Fibroblast of pulmonary artery (primary cell): ENCODE measurements around the gene PRR16.

Experiments
- DNase-seq: peaks from one replicate; pipeline ENCODE4 v3.0.0-alpha.2; 2010; ENCODE audit warnings: low read depth
- H3K4me3 ChIP-seq: replicated peaks from 2 replicates; pipeline ENCODE4 v1.5.1; 2011; ENCODE audit warnings: low read depth, mild to moderate bottlenecking, control low read depth, low read length, moderate library complexity
- TF ChIP-seq, protein P1 (sequence below): IDR thresholded peaks from 2 replicates; pipeline ENCODE4 v1.5.1; 2011; ENCODE audit warnings: mild to moderate bottlenecking, control low read depth, low read length, inconsistent platforms; ENCODE audit errors: missing control alignments

Gene PRR16

DNA sequence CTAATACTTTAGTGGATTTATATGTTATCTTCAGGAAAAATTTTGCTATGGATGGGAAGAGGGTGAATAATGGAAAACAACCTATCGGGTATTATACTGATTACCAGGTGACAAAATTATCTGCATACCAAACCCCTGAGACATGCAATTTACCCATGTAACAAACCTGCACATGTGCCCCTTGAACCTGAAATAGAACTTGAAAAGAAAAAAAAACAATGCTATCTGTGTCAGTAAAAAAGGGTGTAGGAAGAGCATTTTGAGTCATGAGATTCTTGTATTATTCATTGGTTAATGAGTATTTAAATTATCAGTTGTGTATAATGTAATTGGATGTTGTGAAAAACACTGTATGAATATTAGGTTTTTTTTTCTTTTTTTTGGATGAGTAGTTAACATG is 75.4 kb downstream of the PRR16 start:
- TF ChIP-seq, protein P1, sequence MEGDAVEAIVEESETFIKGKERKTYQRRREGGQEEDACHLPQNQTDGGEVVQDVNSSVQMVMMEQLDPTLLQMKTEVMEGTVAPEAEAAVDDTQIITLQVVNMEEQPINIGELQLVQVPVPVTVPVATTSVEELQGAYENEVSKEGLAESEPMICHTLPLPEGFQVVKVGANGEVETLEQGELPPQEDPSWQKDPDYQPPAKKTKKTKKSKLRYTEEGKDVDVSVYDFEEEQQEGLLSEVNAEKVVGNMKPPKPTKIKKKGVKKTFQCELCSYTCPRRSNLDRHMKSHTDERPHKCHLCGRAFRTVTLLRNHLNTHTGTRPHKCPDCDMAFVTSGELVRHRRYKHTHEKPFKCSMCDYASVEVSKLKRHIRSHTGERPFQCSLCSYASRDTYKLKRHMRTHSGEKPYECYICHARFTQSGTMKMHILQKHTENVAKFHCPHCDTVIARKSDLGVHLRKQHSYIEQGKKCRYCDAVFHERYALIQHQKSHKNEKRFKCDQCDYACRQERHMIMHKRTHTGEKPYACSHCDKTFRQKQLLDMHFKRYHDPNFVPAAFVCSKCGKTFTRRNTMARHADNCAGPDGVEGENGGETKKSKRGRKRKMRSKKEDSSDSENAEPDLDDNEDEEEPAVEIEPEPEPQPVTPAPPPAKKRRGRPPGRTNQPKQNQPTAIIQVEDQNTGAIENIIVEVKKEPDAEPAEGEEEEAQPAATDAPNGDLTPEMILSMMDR: no peak
- DNase-seq: no peak

DNA sequence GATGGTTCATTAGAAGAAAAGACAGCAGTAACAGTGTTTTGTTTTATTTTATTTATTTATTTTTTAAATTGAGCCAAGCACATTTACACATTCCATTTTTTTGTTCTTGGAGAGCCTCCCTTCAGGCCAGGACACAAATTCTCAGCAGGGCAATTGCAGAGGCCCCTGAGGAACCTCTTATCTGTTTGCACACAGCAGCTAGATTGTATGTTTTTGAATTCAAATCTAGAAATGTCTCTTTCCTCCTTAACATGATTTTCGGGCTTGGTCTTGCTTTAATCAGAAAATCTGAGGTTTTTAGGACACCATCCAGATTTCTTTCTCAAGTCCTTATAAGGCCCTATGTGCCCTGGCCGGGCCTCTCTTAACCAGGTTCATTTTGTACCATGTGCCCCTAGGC is 76.0 kb downstream of the PRR16 start:
- H3K4me3 ChIP-seq: no peak overlapping the region
- TF ChIP-seq, protein P1: no peak
- DNase-seq: no peak

More for the DNA sequence above, 75.4 kb downstream of the PRR16 start:
- H3K4me3 ChIP-seq: no peak overlapping the region

DNA sequence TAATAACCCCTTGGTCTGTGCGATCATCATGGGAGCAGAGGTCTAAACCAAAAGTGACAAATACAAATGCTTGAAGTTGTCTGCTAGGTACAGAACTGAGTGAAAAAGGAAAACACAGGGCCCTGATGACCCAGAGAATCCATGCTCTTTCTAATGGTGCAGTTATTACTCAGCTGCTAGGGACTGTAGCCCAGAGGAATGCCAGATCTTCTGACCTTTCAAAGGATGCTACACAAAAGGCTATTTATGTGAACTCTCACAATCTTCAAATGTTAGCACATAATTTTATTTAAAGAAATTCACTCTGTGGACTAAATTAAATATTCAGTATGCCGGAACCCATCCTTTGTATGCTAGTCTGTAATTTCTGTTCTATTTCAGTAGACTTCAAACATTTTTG is 79.9 kb downstream of the PRR16 start:
- DNase-seq: no peak
- TF ChIP-seq, protein P1: no peak
- no peak overlapping the region for H3K4me3 ChIP-seq

DNA sequence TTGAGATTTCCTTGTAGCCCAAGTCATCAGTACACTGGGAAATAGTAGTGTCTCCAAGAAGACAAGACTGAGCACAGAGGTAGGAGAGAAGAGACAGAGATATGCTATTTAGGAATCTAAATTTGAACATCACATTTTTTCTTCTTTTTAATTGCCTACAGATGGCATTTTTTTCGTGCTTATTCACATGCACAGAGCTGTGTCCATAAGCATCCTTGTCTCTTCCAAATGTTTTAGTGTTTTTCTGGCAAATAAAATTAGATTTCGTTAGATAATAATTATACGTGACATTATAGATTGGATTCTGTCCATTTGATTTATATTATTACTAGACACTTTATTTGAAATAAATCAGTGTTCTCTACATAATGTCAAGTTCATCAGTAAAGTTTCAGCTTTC is 80.9 kb downstream of the PRR16 start:
- no peak overlapping the region for H3K4me3 ChIP-seq
- TF ChIP-seq, protein P1: no peak
- no peak for DNase-seq

DNA sequence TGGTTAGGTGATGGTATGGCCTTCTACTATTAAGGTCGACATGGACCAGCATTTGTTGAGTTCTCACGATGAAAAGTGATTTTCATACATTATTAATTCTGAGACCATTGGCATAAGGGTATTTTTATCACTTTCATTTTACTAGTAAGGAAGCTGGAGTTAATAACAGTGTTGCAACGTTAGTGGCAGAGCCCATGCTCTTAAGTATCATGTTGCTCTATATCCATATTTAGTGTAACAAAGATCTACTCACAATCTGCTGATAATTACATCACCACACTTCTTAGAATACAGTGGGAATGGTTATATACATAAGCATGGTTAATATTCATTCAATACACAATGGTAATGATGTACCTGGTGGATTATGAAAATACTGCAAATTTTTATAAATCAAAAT is 81.9 kb downstream of the PRR16 start:
- TF ChIP-seq, protein P1: no peak
- no peak overlapping the region for H3K4me3 ChIP-seq
- no peak for DNase-seq

DNA sequence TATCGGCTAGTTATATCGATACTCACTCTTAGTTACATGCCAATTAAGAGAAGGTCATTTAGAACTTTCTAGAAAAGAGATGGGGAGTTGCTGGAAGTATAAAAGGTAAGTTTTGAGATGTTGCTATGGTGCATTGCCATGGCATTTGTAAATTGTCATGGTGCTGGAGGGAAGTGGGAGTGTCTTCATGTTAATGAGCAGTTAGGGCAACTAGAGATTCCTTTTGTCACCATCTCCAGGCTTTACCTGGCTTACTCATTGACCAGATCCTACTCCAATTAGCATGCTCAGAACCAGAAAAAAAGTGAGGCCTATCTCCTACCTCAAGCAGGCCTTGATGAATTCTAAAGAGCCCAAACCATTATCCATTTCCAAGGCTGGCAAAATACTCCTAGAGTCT is 82.8 kb downstream of the PRR16 start:
- no peak for DNase-seq
- TF ChIP-seq, protein P1: no peak
- H3K4me3 ChIP-seq: no peak overlapping the region

DNA sequence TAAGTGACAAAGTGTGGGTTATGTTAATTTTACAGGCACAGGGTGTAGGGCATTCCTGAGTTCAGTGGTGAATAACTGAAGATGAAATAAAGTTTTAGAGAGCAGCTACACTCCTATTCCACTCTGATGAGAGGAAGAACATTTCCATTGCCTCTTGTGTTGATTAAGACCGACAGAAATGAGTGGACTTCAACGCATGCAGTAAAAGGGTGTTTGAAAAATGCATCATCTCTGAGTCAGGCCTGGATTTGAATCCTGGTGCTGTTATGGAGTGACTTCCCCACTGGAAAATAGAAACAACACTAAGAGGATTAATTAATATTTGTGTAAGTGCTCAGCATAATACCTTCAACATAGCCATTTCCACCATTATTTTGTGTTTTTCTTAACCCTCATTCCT is 86.3 kb downstream of the PRR16 start:
- TF ChIP-seq, protein P1: no peak
- DNase-seq: no peak
- no peak overlapping the region for H3K4me3 ChIP-seq
